Fibroblast of the aortic adventitia (primary cell): ENCODE measurements around the gene MBLAC1. TPM values are rescaled to one million over a fixed set of nuclear protein-coding genes. Genes with fewer than 3 reads are reported as not detected.

ENCODE experiments used
- DNase-seq: peaks from one replicate; pipeline ENCODE4 v3.0.0-alpha.2; 2010; ENCODE audit warnings: low read depth
- H3K4me3 ChIP-seq: 2 replicates; pipeline ENCODE4 v1.5.1; 2011; ENCODE audit warnings: low read depth, mild to moderate bottlenecking, control low read depth, low read length, moderate library complexity
- total RNA-seq: library from RNA; depleted of rRNA; stranded (reverse); fragments of >200 nt; gene quantifications from 2 replicates; pipeline ENCODE4 v1.2.3, GENCODE V29; 2012; ENCODE audit warnings: low replicate concordance
- TF ChIP-seq, protein P1 (sequence below): IDR thresholded peaks from 2 replicates; pipeline ENCODE4 v1.5.1; 2011; ENCODE audit warnings: mild to moderate bottlenecking, low read length, control low read depth, inconsistent platforms; ENCODE audit not compliant: insufficient read depth

The MBLAC1 gene
- total RNA-seq, 1 donor, result 1.9 TPM

DNA sequence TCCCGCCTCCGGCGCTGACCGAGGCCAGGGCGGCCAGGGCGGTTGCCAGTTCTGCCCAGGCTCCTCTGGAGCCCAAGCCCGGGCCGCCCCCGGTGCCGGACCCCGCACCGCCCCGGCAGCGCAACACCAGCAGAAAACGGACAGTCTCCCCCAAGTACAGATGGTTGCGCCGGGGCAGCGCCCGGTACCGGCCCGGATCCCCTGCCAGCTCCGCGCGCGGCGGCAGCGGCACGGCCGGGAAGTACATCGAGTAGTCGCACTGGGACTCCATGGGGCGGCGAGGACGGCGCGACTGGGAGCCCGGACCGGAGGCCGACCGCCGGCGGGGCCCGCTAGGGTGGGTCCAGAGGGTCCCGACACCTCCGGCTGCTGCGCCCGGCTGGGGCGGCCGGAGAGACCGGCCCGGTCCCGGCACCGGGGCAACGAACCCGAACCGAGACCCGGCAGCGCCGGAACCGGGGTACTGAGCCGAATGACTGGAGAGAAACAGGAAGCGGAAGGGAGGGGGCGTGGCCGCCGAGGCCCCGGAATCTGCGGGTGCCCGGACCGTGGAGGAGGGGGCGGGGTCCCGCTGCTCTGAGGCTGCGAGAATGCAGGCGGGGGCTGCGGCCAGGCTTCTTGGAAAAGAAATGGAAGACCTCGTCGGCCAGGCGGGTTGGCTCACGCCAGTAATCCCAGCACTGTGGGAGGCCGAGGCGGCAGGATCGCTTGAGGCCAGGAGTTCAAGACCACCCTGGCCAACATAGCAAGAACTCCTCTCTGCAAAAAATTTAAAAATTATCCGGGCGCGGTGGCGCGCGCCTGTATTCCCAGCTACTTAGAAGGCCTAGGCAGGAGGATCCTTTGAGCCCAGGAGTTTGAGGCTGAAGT, 31.7 kb downstream of the MBLAC1 start, which contains the start of gene TRAPPC14:
TSS of gene TRAPPC14 (minus strand) at position 495 of the 870 bp plus-strand sequence. CDS start at position 271, 224 bp downstream.
- TF ChIP-seq, protein P1, sequence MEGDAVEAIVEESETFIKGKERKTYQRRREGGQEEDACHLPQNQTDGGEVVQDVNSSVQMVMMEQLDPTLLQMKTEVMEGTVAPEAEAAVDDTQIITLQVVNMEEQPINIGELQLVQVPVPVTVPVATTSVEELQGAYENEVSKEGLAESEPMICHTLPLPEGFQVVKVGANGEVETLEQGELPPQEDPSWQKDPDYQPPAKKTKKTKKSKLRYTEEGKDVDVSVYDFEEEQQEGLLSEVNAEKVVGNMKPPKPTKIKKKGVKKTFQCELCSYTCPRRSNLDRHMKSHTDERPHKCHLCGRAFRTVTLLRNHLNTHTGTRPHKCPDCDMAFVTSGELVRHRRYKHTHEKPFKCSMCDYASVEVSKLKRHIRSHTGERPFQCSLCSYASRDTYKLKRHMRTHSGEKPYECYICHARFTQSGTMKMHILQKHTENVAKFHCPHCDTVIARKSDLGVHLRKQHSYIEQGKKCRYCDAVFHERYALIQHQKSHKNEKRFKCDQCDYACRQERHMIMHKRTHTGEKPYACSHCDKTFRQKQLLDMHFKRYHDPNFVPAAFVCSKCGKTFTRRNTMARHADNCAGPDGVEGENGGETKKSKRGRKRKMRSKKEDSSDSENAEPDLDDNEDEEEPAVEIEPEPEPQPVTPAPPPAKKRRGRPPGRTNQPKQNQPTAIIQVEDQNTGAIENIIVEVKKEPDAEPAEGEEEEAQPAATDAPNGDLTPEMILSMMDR, result no peak
- peak within 1 kb of the TSS; percentile 77 for H3K4me3 ChIP-seq
- peak; percentile 73 for DNase-seq

DNA sequence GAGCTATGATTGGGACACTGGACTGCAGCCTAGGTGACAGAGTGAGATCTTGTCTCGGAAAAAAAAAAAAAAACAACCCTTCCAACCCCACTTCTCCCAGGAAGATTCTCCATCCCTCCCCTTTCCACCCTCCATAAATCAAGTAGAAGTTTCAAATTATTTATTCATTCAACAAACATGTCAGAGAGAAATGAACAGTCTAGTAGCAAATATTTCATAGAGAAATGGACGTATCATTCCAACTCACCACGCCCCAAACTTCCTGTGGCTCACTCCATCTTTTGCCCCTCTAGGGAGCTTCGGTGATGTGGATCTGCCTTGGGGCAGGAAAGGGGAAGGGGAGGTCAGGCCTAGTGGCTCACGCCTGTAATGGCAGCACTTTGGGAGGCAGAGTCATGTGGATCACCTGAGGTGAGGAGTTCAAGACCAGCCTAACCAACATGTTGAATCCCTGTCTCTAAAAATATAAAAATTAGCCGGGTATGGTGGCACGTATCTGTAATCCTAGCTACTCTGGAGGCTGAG, 32.4 kb downstream of the MBLAC1 start:
- no peak for DNase-seq
- TF ChIP-seq, protein P1, result no peak
- peak overlapping the region; percentile 77 for H3K4me3 ChIP-seq

DNA sequence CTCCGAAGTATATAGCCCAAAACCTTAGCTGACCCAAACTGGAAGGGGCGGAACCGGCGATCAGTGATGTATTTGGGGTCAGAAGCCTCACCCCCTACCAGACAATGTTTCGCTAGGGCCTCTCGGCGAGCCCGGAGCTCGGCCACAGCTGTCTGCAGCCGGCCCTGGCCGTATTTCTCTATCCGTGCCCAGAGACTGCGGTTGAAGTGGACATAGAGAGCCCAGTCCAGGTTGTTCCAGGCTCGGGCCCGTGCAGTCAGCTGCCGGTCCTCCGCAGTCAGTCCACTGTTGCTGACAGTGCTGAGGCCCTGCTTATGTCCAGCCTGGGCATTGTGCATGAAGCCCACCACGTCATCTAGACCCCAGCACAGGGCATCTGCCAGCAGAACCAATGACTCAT, 33.3 kb downstream of the MBLAC1 start:
- no peak for DNase-seq
- no peak overlapping the region for H3K4me3 ChIP-seq
- TF ChIP-seq, protein P1, result no peak

DNA sequence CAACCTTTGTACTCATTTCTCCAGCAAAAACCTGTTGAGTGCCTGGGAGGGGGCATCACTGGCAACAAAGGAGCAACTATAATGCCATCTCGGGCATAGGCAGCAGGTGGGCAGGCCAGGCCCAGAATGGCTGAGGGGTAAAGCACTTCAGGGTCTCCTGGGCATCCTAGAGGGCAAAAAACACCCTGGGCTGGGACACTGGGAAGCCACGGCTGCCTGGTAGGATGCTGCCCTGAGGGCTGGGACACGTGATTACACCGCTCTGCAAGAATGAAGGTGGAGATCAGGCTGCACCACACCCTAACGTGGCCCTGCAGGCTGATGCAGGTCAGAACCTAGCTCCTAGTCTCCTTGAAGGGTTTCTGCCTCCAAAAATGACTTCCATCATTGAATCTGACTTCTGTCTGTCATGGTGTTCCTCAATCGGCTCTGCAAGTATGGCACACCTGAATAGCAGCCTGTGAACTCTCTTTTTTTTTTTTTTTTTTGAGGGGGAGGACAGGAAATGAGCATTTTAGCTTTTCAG, 36.3 kb downstream of the MBLAC1 start:
- H3K4me3 ChIP-seq, result no peak overlapping the region
- no peak for DNase-seq
- TF ChIP-seq, protein P1, result no peak

DNA sequence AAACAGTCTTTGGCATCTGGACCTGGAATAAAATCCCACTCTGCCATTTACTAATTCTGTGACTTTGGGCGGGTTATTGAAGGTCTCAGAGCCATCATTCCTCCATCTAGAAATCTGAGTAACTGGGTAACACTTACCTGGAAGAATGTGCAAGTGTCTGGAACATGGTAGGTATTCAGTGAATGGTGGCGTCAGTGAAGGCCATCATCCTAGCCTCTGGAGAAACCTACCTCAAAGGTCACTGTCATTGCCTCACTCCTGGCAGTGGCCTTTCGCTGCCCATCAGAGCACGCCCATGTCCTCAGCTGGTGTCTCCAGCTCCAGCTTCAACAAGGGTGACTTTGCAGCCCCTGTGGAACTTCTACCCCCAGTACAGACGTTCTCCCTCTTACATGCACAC, 37.1 kb downstream of the MBLAC1 start:
- H3K4me3 ChIP-seq, result no peak overlapping the region
- no peak for DNase-seq
- TF ChIP-seq, protein P1, result no peak

DNA sequence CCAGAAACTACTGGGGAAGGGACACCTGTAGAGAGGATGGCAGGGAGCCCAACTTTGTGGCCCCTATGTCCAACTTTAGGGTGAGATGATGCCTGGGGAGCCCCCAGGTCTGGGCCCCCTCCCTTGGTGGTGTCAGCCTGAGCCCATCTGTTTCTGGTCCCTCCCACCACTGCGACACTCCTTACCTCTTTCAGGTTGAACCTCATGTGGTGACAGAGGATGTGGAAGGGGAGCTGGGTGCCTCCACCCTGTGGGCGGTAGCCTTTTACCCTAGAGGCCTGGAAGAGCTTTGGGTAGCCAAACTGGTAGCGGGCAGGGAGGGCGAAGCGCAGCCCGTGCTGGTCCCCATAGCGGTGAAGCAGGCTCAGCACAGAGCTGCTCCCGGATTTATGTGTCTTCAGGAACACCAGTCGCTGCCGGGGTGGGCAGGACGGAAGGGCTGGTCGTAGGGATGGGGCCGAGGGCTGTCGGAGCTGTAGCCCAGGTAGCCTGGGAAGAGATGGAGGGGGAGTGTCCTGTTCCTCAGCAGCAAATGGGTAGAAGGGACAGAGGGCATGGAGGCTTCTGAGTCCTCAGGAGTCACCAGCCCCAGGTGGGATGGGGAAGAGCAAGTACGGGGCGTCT, 39.7 kb downstream of the MBLAC1 start:
- TF ChIP-seq, protein P1, result no peak
- no peak overlapping the region for H3K4me3 ChIP-seq
- no peak for DNase-seq
